HEK293 (cell line): Measurements from ENCODE around the gene BMAL2.

Source experiments
- CTCF ChIA-PET: fragments of 350-600 bp; formaldehyde crosslinking; extraction: SDS; loops from one replicate; lab custom pipeline; 2021; ENCODE audit warnings: antibody characterized with exemption; lab: Yijun Ruan, JAX
- POLR2A ChIA-PET: fragments of 300-600 bp; formaldehyde crosslinking; extraction: SDS; loops from one replicate; lab custom pipeline; 2020; ENCODE audit warnings: antibody characterized with exemption, inconsistent platforms; lab: Yijun Ruan, JAX
- H3K27ac ChIP-seq: fragments of 200-500 bp; sonication (Bioruptor generic); 2 replicates; pipeline ENCODE4 v1.5.1; 2014; ENCODE audit warnings: low read depth, low read length, control low read depth, inconsistent platforms; ENCODE audit errors: extremely low read depth
- H3K36me3 ChIP-seq, 2 experiments: fragments of 200-500 bp in 1 of 2; sonication (Bioruptor generic) in 1 of 2; 1 replicate in 1 of 2; 2 replicates in 1 of 2; pipeline ENCODE4 v1.5.1; 2014 to 2017; ENCODE audit warnings: inconsistent platforms in 2 of 2, low read length in 2 of 2; ENCODE audit not compliant: control insufficient read depth in 2 of 2, insufficient read depth in 1 of 2
- H3K4me1 ChIP-seq: fragments of 200-500 bp; sonication (Bioruptor generic); 2 replicates; pipeline ENCODE4 v1.5.1; 2014; ENCODE audit warnings: mild to moderate bottlenecking, low read length, inconsistent platforms; ENCODE audit not compliant: control insufficient read depth, insufficient read depth
- H3K4me3 ChIP-seq: 2 replicates; pipeline ENCODE4 v1.5.1; 2011; ENCODE audit warnings: low read depth, mild to moderate bottlenecking, control low read depth, low read length, moderate library complexity
- H3K9me3 ChIP-seq: fragments of 200-500 bp; sonication (Bioruptor generic); 2 replicates; pipeline ENCODE4 v1.5.1; 2014; ENCODE audit warnings: low read depth, low read length, inconsistent platforms; ENCODE audit not compliant: control insufficient read depth, insufficient read depth
- GFI1B ChIP-seq: fragments of 450-650 bp; formaldehyde crosslinking; IDR thresholded peaks from 2 replicates; pipeline ENCODE4 v1.5.1; 2016; ENCODE audit warnings: missing biosample characterization, missing genetic modification characterization
- GLIS1 ChIP-seq: fragments of 450-650 bp; formaldehyde crosslinking; IDR thresholded peaks from 2 replicates; pipeline ENCODE4 v1.5.1; 2016; ENCODE audit warnings: missing biosample characterization, missing genetic modification characterization
- OSR2 ChIP-seq: fragments of 450-650 bp; formaldehyde crosslinking; IDR thresholded peaks from 2 replicates; pipeline ENCODE4 v1.5.1; 2016; ENCODE audit warnings: missing biosample characterization, missing genetic modification characterization
- PRDM1 ChIP-seq: fragments of 450-650 bp; formaldehyde crosslinking; IDR thresholded peaks from 2 replicates; pipeline ENCODE4; 2016; ENCODE audit warnings: missing biosample characterization, missing genetic modification characterization
- ZBTB20 ChIP-seq: fragments of 450-650 bp; formaldehyde crosslinking; IDR thresholded peaks from 2 replicates; pipeline ENCODE4 v1.5.1; 2016; ENCODE audit warnings: missing biosample characterization, missing genetic modification characterization
- ZNF239 ChIP-seq: fragments of 450-650 bp; formaldehyde crosslinking; IDR thresholded peaks from 2 replicates; pipeline ENCODE4 v1.5.1; 2016; ENCODE audit warnings: missing biosample characterization, missing genetic modification characterization
- ZNF248 ChIP-seq: fragments of 450-650 bp; formaldehyde crosslinking; IDR thresholded peaks from 2 replicates; pipeline ENCODE4 v1.5.1; 2017; ENCODE audit warnings: missing biosample characterization, missing genetic modification characterization
- ZNF529 ChIP-seq: fragments of 450-650 bp; formaldehyde crosslinking; IDR thresholded peaks from 2 replicates; pipeline ENCODE4 v1.5.1; 2017; ENCODE audit warnings: missing genetic modification characterization, missing biosample characterization; ENCODE audit not compliant: insufficient replicate concordance
- ZNF544 ChIP-seq: fragments of 450-650 bp; formaldehyde crosslinking; IDR thresholded peaks from 2 replicates; pipeline ENCODE4 v1.5.0; 2017; ENCODE audit warnings: missing biosample characterization, missing genetic modification characterization
- ZNF585B ChIP-seq: fragments of 450-650 bp; formaldehyde crosslinking; IDR thresholded peaks from 2 replicates; pipeline ENCODE4 v1.5.1; 2016; ENCODE audit warnings: missing biosample characterization, missing genetic modification characterization
- ZNF596 ChIP-seq: fragments of 450-650 bp; IDR thresholded peaks from 2 replicates; pipeline ENCODE4 v1.5.0; 2018; ENCODE audit warnings: missing biosample characterization, mild to moderate bottlenecking, missing genetic modification characterization, moderate library complexity
- ZNF600 ChIP-seq: fragments of 450-650 bp; formaldehyde crosslinking; IDR thresholded peaks from 2 replicates; pipeline ENCODE4 v1.5.1; 2016; ENCODE audit warnings: missing biosample characterization, missing genetic modification characterization
- ZNF701 ChIP-seq: fragments of 450-650 bp; formaldehyde crosslinking; IDR thresholded peaks from 2 replicates; pipeline ENCODE4 v1.5.1; 2016; ENCODE audit warnings: missing biosample characterization, missing genetic modification characterization
- TF ChIP-seq, protein P1 (sequence below): fragments of 450-650 bp; formaldehyde crosslinking; IDR thresholded peaks from 2 replicates; pipeline ENCODE4 v1.5.1; 2016; ENCODE audit warnings: missing biosample characterization, missing genetic modification characterization
- TF ChIP-seq, protein P2 (sequence below): fragments of 450-650 bp; formaldehyde crosslinking; IDR thresholded peaks from 2 replicates; pipeline ENCODE4 v1.5.1; 2016; ENCODE audit warnings: missing biosample characterization, missing genetic modification characterization
- TF ChIP-seq, protein P3 (sequence below): fragments of 450-650 bp; formaldehyde crosslinking; IDR thresholded peaks from 2 replicates; pipeline ENCODE4 v1.5.1; 2017; ENCODE audit warnings: missing biosample characterization, missing genetic modification characterization
- TF ChIP-seq, protein P4 (sequence below): fragments of 450-650 bp; formaldehyde crosslinking; IDR thresholded peaks from 2 replicates; pipeline ENCODE4 v1.5.1; 2016; ENCODE audit warnings: missing biosample characterization, missing genetic modification characterization
- TF ChIP-seq, protein P5 (sequence below): fragments of 450-650 bp; formaldehyde crosslinking; IDR thresholded peaks from 2 replicates; pipeline ENCODE4 v1.5.1; 2017; ENCODE audit warnings: missing biosample characterization, missing genetic modification characterization
- TF ChIP-seq, protein P6 (sequence below): fragments of 450-650 bp; formaldehyde crosslinking; IDR thresholded peaks from 2 replicates; pipeline ENCODE4 v1.5.1; 2017; ENCODE audit warnings: missing biosample characterization, mild to moderate bottlenecking, missing genetic modification characterization, moderate library complexity

The BMAL2 gene

DNA sequence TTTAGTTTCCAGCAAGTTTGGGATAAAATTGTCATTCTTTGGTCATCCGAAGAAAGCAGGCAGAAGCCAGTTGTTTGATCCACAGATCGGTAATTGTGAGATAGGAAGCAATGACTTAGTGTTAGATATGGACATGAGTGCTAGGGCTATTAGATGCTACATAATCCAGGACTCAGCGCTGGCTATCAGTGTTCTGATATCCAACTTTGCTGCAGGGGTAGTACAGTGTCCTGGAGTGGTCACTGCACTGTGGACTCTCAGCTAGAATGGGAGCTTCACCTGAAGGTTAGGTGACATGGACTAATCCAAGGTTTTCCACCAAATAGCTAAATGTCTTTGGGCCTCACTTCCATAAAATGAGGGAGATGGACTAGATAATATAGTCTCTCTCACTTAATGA, 48.6 kb upstream of the BMAL2 start:
- H3K9me3 ChIP-seq: no peaks in the 10 kb centered on the region
- H3K4me3 ChIP-seq: no peak overlapping the region
- no peaks in the 10 kb centered on the region for H3K36me3 ChIP-seq
- CTCF ChIA-PET: interaction anchor here (1.0 to 2.2 kb wide), 2 partner anchors 22 to 98 kb away, joined by 3 to 10 read pairs; no protein-coding TSS in a partner anchor
- POLR2A ChIA-PET: no interaction called here
- TF ChIP-seq ZBTB20 (tag by site-specific recombination) (no peak), PRDM1 (no peak), ZNF529 (tag by site-specific recombination) (no peak), ZNF544 (tag by site-specific recombination) (no peak), ZNF239 (tag by site-specific recombination) (no peak), ZNF701 (no peak), ZNF596 (tag by site-specific recombination) (no peak), ZNF585B (no peak)
- TF ChIP-seq, protein P1, sequence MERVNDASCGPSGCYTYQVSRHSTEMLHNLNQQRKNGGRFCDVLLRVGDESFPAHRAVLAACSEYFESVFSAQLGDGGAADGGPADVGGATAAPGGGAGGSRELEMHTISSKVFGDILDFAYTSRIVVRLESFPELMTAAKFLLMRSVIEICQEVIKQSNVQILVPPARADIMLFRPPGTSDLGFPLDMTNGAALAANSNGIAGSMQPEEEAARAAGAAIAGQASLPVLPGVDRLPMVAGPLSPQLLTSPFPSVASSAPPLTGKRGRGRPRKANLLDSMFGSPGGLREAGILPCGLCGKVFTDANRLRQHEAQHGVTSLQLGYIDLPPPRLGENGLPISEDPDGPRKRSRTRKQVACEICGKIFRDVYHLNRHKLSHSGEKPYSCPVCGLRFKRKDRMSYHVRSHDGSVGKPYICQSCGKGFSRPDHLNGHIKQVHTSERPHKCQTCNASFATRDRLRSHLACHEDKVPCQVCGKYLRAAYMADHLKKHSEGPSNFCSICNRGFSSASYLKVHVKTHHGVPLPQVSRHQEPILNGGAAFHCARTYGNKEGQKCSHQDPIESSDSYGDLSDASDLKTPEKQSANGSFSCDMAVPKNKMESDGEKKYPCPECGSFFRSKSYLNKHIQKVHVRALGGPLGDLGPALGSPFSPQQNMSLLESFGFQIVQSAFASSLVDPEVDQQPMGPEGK (tag by site-specific recombination): no peak
- TF ChIP-seq, protein P2, sequence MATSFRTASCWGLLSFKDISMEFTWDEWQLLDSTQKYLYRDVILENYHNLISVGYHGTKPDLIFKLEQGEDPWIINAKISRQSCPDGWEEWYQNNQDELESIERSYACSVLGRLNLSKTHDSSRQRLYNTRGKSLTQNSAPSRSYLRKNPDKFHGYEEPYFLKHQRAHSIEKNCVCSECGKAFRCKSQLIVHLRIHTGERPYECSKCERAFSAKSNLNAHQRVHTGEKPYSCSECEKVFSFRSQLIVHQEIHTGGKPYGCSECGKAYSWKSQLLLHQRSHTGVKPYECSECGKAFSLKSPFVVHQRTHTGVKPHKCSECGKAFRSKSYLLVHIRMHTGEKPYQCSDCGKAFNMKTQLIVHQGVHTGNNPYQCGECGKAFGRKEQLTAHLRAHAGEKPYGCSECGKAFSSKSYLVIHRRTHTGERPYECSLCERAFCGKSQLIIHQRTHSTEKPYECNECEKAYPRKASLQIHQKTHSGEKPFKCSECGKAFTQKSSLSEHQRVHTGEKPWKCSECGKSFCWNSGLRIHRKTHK (tag by site-specific recombination): no peak
- TF ChIP-seq, protein P3, sequence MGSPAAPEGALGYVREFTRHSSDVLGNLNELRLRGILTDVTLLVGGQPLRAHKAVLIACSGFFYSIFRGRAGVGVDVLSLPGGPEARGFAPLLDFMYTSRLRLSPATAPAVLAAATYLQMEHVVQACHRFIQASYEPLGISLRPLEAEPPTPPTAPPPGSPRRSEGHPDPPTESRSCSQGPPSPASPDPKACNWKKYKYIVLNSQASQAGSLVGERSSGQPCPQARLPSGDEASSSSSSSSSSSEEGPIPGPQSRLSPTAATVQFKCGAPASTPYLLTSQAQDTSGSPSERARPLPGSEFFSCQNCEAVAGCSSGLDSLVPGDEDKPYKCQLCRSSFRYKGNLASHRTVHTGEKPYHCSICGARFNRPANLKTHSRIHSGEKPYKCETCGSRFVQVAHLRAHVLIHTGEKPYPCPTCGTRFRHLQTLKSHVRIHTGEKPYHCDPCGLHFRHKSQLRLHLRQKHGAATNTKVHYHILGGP (tag by site-specific recombination): no peak
- H3K4me1 ChIP-seq: peaks cover 30% of the 10 kb centered on the region
- H3K27ac ChIP-seq: no peak overlapping the region

DNA sequence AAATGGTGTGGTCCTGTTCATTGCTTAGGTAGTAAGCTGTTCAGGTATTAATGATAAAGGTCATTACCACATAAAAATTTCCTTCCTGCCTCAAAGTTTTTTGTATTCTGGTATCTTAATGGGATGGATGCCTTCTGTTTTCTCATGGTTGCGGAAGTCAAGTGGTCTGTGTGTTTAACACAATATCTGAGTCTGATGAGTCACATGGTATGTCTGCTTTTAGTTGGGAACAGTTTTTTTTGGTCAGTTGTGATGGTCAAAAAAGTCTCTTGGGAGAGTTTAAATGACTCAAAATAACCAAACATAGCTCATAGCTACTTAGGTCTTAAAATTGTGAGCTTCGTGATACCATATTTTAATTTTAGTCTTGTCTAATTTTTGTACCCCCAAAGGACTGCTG, 47.9 kb upstream of the BMAL2 start:
- H3K9me3 ChIP-seq: no peaks in the 10 kb centered on the region
- no peak overlapping the region for H3K27ac ChIP-seq
- no peak overlapping the region for H3K4me3 ChIP-seq
- no peaks in the 10 kb centered on the region for H3K36me3 ChIP-seq
- H3K4me1 ChIP-seq: peaks cover 26% of the 10 kb centered on the region
- ChIA-PET CTCF (interaction anchor here (0.6 to 2.2 kb wide), 3 partner anchors 21 to 97 kb away, joined by 3 to 10 read pairs (median 3); no protein-coding TSS in a partner anchor), POLR2A (interaction anchor here (1.2 kb wide), 1 partner anchor 41 kb away, joined by 3 read pairs; the partner anchor contains the start of gene STK38L)
- TF ChIP-seq ZNF248 (tag by site-specific recombination) (no peak), GLIS1 (no peak), GFI1B (tag by site-specific recombination) (no peak), ZNF600 (tag by site-specific recombination) (0 out of 2 replicates have a peak, but pooled peaks have one; percentile 25), OSR2 (tag by site-specific recombination) (peak; percentile 53; the same call in 1 of the 2 replicates)
- TF ChIP-seq, protein P4, sequence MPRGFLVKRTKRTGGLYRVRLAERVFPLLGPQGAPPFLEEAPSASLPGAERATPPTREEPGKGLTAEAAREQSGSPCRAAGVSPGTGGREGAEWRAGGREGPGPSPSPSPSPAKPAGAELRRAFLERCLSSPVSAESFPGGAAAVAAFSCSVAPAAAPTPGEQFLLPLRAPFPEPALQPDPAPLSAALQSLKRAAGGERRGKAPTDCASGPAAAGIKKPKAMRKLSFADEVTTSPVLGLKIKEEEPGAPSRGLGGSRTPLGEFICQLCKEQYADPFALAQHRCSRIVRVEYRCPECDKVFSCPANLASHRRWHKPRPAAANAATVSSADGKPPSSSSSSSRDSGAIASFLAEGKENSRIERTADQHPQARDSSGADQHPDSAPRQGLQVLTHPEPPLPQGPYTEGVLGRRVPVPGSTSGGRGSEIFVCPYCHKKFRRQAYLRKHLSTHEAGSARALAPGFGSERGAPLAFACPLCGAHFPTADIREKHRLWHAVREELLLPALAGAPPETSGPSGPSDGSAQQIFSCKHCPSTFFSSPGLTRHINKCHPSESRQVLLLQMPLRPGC (tag by site-specific recombination): no peak
- TF ChIP-seq, protein P5, sequence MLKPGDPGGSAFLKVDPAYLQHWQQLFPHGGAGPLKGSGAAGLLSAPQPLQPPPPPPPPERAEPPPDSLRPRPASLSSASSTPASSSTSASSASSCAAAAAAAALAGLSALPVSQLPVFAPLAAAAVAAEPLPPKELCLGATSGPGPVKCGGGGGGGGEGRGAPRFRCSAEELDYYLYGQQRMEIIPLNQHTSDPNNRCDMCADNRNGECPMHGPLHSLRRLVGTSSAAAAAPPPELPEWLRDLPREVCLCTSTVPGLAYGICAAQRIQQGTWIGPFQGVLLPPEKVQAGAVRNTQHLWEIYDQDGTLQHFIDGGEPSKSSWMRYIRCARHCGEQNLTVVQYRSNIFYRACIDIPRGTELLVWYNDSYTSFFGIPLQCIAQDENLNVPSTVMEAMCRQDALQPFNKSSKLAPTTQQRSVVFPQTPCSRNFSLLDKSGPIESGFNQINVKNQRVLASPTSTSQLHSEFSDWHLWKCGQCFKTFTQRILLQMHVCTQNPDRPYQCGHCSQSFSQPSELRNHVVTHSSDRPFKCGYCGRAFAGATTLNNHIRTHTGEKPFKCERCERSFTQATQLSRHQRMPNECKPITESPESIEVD (tag by site-specific recombination): peak; percentile 74
- TF ChIP-seq, protein P6, sequence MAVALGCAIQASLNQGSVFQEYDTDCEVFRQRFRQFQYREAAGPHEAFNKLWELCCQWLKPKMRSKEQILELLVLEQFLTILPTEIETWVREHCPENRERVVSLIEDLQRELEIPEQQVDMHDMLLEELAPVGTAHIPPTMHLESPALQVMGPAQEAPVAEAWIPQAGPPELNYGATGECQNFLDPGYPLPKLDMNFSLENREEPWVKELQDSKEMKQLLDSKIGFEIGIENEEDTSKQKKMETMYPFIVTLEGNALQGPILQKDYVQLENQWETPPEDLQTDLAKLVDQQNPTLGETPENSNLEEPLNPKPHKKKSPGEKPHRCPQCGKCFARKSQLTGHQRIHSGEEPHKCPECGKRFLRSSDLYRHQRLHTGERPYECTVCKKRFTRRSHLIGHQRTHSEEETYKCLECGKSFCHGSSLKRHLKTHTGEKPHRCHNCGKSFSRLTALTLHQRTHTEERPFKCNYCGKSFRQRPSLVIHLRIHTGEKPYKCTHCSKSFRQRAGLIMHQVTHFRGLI (tag by site-specific recombination): no peak
